CD4-positive, alpha-beta T cell treated with Interleukin-6 for 4 hours (primary cell): ENCODE measurements around the gene HNRNPUL1.
A peak's percentile ranks its signal among the peaks of the same experiment; 100 is the strongest.
"Not testable (repeated sequence)": the region's sequence is repeated elsewhere in the genome, so short reads cannot be mapped to it uniquely, and the experiment has no call there.

Experiments used
- DNase-seq: peaks from one replicate; pipeline ENCODE4 v3.0.0-alpha.2; 2020; ENCODE audit warnings: mixed read lengths

Gene HNRNPUL1

DNA sequence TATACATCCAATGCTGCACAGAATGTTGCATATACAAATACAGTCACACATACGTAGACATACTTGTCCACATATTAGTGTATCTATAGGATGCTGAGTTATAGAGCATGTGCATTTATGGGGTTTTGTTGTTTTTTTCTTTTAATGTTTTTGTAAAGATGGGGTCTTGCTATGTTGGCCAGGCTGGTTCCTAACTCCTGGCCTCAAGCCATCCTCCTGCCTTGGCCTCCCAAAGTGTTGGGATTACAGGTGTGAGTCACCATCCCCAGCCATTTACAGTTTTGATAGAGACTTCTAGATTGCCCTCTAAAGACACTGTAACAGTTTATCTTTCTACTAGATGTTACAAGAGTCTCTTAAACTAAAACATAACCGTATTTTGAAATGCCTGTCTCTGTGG is 14.3 kb downstream of the HNRNPUL1 start:
- DNase-seq = no peak

DNA sequence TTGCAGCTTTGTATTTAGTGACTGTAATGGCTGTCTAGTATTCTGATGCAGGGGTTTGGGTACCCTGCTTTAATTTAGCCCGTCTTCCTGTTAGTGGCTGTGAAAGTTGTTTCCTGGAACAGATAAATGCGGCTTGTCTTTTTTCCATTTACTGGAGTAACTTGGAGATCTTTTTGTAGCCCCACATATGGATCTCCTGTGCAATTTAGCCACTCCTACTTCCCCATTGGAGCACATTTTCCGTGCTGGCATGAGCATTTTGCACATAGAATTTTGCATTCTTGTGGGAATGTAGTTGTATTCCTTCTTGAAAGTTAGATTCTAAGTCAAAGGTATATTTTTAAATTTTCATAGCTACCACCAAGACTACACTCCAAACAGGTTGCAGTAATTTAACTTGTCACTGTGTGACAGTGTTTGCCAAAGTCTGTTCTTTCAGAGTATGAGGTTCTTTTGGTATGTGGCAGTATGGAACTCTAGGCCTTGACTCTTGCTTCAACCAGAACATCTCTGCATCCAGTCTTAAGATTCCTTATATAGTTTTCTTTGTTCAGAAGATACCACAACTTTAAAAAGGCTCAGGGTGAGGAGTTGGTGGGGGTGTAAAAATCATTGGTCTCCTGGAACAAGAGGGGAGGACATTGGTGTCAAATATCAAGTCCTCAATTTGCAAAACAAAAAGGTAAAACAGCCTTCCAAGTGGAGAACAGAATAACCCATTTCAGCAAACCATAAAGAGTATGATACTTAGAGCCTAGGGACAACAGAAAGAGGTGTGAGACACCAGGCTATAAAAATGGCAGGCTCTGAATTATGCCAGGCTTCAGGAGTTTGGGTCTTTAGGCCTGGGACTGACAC is 24.7 kb downstream of the HNRNPUL1 start:
- DNase-seq = no peak

DNA sequence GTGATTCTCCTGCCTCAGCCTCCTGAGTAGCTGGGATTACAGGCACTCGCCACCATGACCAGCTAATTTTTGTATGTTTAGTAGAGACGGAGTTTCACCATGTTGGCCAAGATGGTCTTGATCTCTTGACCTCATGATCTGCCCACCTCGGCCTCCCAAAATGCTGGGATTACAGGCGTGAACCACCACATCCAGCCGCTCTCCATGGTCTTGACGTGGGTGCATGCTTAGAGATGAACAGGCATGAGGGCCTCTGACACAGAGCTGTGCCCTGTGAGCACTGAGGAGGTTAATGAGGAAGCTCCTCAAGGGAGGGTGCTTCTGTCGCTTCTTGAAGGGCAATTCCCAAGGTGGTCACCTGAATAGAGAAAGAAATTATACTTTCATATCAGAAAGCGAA is 25.6 kb downstream of the HNRNPUL1 start:
- not testable (repeated sequence) for DNase-seq

DNA sequence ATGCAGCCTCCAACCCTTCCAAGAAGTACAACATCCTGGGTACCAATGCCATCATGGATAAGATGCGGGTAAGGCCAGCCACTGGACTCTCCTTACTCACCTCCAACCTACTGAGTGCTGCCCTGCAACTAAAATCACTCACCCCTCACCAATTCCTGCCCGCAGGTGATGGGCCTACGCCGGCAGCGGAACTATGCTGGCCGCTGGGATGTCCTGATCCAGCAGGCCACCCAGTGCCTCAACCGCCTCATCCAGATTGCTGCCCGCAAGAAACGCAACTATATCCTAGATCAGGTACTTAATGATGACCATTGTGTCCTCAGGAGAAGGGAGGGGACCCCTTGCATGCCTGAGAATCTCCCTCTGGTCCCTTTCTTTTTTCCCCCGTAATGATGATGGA is 30.2 kb downstream of the HNRNPUL1 start:
- DNase-seq = no peak

DNA sequence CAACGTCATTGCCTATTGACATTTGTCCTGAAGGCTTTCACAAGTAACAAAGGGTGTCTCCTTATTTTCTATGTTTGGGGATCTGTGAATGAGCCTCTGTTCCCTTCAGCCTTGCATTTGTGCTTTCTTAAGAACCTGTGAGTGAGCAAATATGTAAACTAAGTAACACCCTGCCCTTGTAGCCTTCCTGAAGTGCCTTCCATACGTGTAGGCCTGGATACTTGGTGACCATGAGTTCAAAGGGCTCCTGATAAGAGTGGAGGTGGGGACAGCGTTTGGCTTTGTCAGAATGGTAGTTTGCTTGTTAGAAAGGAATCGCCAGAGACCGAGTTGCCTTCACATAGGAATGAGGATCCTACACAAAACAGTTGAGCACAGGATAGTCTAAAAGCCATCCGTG is 31.3 kb downstream of the HNRNPUL1 start:
- DNase-seq = no peak

DNA sequence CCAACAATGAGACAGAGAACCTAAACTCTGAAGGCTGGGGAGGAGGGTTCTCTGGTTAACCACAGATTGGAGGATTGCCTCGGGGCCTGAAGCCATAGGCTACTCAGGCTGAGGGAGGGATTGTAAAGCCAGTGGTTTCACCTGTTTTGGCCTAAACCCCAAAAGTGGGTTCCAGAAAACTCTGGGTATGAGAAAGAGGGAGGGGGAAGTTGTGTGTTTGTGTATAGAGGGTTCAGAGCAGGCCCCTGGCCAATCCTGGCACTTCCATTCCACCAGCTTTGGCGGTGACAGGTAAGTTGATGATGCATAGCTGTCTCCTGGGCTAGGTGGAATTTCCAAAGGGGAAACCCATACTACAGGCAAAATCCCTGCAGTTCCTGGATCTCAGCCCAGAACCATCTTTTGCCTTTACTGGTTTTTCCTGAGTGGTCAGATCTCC is 32.3 kb downstream of the HNRNPUL1 start:
- no peak for DNase-seq

DNA sequence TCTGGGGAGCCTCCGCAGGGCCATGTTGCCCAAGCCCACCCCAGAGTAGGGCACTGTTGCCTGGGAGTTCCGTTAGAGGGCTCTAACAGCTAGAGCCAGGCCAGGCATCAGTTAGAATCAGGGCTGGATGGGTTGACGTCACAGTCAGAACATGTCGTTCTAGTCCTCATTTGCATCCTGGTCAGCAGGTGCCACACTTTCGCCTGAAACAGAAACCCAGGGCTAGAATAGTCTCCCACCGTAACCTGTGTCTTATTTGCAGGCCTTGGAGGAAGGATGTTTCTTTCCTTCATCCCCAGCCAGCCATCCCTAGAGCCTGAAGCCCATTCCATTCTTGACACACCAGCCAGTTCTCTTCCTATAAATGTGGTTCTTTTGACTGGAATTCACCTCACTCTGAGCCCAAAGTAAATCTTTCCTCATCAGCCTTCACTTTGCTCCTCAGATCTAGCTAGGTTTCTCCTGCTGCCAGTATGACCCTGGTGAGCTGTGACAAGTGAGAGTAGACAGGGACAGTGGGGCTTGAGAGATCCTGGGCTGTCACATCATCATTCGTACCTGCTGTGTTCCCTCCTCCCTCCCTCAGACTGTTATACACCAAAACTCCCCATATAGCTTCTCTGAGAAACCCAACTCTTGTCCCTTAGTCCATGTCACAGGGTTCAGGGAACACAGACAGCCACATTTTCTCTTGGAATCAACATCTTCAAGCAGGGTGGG is 33.6 kb downstream of the HNRNPUL1 start:
- DNase-seq = no peak

DNA sequence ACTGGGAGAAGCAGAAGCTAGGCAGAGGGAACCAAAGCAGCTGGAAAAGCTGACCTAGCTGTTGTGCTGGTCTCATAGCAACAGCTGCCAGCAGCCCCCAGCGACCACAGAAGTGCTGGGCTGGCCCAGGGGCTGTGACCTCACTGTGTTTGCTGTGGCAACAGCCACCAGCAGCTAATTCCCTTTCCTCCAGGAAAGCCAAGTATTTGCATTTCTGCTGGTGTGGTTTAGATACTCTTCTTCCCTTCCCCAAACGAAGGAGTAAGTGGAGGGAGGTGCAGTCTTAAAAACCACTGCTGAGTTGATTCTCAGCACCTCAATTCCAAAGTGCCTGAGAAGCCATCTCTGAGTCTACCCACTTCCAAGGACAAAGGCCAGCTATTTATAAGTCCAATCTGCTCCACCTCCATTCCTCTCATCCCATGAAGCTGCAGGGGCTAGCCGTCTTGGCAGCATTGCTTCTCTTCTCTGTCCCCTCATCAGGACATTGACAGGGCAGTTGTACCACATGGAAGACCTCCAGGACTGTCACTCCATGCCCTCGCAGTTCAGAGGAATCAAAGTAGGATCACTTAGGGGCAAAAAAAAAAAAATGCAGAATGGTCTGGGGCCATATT is 34.3 kb downstream of the HNRNPUL1 start:
- peak; percentile 36 for DNase-seq

DNA sequence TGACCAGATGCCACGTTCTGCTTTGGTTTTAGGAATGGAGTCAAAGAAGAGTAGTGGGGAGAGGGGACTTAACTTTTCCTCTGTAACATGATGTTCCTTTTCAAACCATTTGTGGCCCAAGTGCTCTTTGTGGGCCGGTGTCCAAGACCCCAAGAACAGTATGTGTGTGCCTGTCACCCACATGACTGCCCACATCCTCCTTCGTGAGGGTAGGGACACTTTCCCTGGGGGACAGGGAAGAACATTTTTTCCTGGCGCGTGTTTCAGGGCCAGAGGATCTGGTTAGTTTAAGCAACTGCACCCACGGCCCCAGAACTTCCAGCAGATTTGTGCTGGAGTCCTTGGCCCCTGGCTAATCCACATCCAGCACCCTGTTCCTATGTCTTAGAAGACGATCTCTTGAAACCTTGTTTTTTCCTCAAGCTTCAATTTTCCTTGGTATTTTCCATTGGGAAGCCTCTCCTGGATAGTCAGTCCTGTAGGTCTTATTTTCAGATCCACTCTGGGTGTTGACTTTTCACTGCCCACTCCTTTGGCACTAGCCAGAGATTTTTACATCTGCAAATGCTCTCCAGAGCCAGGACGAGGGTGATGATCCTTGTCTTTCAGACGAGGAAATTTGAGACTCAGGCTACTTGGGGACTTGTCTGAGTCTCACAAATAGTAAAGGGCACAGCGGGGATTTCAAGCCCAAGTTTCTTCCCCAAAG is 35.0 kb downstream of the HNRNPUL1 start:
- no peak for DNase-seq

DNA sequence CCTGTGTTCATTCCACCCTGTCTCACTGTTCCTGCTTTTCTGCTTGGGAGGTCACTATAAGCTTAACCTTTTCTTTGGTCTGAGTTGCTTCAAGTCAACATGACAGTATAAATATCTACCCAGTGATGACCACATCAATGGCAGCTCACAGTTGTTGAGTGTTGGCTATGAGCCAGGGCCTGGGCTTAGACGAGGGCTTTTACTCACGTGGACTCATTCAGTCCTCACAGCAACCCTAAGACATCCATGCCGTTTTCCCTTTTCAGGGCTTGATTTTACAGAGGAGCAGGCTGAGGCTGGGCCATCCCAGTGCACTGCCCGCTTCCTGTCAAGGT is 35.5 kb downstream of the HNRNPUL1 start:
- peak; percentile 68 for DNase-seq

DNA sequence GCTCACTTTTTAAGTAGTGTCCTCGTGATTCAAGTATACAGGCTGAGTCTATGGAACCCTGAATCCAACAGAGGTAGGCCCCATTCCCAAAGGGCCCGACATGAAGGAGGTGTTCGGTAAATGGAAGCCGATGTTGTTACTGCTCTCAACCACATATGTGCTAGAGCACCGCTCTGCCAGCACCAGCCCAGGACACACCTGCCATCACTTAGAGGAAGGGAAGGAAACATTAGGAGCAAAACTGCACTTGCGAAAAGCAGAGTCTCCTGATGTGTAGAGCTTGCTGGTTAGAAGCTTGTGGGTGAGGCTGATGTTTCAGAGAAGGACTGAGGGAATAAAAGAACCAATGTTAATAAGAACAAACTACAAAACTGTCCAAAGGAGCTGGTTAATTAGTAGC is 36.4 kb downstream of the HNRNPUL1 start:
- DNase-seq = no peak

DNA sequence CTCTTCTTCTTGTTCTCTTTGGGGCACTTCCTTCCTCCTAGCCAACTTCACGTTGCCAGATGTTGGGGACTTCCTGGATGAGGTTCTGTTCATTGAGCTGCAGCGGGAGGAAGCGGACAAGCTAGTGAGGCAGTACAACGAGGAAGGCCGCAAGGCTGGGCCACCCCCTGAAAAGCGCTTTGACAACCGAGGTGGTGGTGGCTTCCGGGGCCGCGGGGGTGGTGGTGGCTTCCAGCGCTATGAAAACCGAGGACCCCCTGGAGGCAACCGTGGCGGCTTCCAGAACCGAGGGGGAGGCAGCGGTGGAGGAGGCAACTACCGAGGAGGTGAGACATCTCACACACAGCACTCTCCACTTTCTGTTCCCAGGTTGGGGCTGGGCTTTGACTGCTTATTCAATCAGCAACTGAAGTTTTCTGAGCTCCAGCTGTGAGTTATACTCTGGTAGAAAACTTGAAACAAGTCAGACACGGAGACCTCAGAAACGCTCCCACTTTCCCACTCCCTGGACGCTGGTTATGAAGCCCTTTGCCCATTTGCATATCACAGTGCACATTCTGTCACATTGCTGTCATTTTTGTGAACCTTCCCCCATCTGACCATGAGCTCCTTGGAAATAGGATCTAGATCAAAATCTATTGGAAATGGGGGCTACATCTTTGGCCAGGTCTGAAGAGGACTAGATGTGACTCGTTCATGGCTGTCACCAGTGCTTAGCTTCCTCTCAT is 38.6 kb downstream of the HNRNPUL1 start:
- peak; percentile 62 for DNase-seq

DNA sequence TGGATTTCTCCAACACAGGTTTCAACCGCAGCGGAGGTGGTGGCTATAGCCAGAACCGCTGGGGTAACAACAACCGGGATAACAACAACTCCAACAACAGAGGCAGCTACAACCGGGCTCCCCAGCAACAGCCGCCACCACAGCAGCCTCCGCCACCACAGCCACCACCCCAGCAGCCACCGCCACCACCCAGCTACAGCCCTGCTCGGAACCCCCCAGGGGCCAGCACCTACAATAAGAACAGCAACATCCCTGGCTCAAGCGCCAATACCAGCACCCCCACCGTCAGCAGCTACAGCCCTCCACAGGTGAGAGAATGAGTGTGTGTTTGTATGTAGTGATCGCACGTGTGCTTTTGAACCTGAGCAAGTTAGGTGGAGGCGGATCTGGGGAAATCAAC is 39.8 kb downstream of the HNRNPUL1 start:
- DNase-seq = peak; percentile 31

DNA sequence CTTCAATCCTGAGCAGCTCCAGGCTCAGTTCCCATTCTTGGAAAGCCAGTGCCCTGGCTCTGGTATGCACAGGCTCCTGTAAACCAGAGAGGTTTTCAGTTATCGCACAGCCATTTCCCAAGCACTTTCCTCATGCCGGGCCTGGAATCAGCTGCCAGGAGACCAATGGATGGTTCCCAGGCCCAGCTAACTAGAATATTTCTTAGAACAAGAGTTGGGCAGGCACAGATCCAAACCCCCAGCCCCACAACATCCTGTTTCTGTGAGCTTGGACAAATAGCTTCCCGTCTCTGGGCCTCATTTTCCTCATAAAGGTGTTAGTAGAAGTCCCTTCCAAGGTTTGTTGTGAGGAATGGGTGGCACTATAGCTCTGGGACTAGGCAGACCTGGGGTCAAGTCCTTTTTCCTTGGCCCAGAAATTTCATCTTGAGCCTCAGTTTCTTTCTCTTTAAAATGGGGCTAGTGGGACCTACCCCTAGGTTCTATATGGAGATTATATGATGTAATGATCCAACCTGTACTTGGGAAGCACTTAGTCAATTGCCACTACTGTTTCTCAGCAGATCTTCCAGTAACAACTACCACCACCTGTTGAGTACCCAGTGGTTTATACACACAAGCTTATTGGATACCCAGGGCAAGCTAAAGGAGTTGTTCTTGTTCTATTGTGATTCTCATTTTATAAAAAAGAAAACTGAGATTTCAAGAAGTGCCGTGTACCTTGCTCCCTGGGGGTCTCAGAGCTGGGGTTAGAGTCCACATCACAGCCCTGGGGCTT is 40.7 kb downstream of the HNRNPUL1 start:
- no peak for DNase-seq

DNA sequence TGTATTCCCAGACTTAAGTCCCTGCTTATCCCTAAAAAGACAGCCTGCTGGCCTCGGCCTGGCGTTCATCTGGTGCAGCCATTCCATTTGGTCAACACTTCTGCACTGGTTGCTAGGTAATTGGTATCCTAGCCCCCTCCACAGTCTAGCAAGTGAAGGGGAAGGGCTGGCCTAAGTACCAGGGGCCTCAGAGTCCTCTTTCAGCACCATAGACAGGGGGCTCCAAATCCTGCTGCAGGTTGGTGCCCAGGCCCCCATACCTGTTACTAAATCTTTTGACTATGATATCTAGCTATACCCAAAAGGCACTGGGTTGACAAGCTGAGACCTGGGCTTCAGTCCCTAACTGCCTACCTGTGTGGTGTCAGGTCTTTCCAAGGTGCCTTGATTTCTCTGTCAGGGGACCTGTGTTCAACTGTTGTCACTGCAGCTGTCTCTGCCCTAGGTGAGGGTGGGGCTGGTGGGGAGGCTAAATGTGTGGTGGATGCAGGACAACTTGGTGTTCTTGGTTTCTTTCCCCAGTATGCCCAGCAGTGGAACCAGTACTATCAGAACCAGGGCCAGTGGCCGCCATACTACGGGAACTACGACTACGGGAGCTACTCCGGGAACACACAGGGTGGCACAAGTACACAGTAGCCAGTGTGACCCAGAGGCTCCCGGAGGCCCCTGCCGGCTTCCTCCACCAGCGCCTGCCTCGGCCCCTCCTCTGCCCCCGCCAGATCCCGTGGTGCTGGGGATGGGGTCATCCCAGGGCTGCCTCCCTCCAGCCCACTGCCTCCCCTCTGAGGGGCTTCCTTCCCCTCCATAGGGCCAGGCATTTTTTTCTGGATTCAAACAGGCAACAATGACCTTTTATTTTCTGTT is 42.0 kb downstream of the HNRNPUL1 start:
- no peak for DNase-seq

DNA sequence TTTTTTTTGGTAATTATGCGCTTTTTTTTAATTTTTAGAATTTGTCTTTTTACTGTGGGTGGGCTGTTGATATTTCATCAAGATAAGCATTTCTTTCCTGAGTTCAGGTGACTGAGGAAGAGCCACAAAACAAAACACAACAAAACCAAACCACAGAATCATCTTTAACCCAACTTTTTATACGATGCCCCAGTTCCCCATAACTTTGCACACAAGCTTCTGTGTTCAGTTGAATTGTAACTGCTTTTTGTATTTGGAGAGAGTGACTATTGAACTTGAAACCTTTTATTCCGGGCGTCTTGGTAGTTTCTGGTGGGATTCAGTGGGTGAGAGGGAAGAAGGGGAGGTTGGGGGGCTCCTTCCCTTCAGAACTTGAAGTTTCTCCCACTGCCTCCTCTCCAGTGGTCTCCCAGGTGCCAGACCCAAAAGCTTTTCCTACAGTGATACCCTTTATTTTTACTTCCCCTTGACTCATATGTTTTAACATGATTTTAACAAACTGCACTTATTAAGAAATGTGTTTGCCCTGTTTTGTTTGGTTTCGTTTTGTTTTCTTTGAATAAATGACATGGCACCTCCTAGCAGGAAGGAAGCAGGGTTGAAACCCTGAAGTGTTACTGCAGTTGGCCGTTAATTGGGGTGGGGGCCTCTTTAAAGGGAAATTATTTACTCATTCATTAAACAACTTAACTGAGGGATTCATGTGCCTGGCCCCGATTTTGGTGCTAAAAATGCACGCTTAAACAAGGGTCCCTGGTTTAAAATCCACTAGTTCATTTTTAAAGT is 43.1 kb downstream of the HNRNPUL1 start:
- DNase-seq = peak; percentile 33

DNA sequence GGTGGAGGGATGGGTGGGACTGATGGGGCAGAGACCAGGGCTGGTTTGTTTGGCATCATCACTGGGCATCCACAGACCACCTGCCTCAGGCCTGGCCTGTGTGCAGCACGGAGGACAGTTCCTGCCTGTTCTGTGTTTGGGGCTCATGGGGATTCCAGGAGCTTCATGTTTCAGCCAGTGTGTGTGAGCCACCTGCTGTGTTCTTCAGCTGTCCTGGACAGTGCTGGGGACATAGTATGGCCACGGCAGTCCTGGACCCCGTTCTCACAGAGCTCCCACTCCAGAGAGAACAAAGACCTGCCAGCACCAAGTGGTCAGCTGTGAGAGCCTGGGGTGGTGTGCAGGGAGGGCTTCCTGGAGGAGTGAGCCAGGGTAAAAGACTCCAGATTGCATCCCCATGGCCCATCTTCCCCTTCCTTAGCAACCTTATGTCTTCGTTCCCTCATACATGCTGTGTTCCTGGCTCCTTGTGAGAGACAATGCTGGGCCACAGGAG is 43.8 kb downstream of the HNRNPUL1 start:
- no peak for DNase-seq

DNA sequence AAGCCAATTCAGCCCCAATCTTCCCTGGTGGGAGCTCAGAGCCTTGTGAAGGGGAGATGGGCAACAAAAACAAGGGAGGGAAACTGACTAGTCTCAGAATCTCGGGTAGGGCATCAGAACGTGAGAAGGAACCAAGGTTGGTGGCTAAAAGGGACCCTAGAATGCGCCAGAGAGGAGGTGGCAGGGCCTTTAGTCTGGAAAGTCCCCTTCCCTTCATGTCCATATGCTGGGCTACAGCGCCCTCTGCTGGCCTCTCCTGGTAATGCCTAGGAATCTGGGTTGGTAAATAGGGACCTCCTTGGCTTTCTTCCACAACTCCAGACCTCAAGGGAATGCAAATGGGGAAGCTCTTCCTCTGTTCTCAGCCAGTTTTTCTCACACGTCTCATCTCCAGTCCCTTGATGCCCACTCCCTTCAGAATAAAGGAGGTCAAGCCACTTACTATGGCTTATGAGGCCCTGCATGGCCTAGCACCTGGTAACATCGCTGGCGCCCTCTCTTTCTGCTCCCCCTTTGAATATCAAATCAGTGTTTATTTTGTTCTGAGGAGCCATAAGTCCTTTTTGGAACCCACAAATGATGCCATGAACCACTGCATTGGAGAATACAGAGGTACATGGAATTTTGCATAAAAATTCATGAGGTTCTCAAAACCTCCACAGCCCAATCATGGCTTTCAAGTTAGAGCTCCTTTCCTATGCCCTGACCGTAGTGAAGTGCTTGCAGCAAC is 44.4 kb downstream of the HNRNPUL1 start:
- peak; percentile 92 for DNase-seq
